Hepatocyte (in vitro differentiated cells): ENCODE results near the gene EEF1G.
"Not testable (repeated sequence)": the region's sequence is repeated elsewhere in the genome, so short reads cannot be mapped to it uniquely, and the experiment has no call there.

ENCODE experiments used
- EZH2 ChIP-seq: fragments of 200-600 bp; sonication (generic); IDR thresholded peaks from 2 replicates; pipeline ENCODE4 v1.6.1; 2016; ENCODE audit warnings: antibody characterized with exemption, mild to moderate bottlenecking, borderline replicate concordance
- EZH2phosphoT487 ChIP-seq: fragments of 200-600 bp; sonication (generic); IDR thresholded peaks from one replicate; pipeline ENCODE4 v1.6.1; 2018; ENCODE audit warnings: antibody characterized with exemption, mild to moderate bottlenecking, low read depth, moderate library complexity; ENCODE audit not compliant: unreplicated experiment, severe bottlenecking
- TF ChIP-seq, protein P1 (sequence below): fragments of 200-600 bp; sonication (generic); IDR thresholded peaks from 2 replicates; pipeline ENCODE4 v1.5.1; 2016; ENCODE audit warnings: antibody characterized with exemption, mild to moderate bottlenecking; ENCODE audit not compliant: poor library complexity

- TF ChIP-seq, protein P1, sequence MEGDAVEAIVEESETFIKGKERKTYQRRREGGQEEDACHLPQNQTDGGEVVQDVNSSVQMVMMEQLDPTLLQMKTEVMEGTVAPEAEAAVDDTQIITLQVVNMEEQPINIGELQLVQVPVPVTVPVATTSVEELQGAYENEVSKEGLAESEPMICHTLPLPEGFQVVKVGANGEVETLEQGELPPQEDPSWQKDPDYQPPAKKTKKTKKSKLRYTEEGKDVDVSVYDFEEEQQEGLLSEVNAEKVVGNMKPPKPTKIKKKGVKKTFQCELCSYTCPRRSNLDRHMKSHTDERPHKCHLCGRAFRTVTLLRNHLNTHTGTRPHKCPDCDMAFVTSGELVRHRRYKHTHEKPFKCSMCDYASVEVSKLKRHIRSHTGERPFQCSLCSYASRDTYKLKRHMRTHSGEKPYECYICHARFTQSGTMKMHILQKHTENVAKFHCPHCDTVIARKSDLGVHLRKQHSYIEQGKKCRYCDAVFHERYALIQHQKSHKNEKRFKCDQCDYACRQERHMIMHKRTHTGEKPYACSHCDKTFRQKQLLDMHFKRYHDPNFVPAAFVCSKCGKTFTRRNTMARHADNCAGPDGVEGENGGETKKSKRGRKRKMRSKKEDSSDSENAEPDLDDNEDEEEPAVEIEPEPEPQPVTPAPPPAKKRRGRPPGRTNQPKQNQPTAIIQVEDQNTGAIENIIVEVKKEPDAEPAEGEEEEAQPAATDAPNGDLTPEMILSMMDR = not testable (repeated sequence)
- not testable (repeated sequence) for TF ChIP-seq EZH2phosphoT487, EZH2
Observed at GRCh38 chr11:62561677-62562230, 11.9 kb downstream of the EEF1G start.
